GM10266 (cell line): Measurements from ENCODE around the gene PARD3B.

Experiments used
- DNase-seq: peaks from one replicate; pipeline ENCODE4 v3.0.0; 2012; ENCODE audit errors: extremely low spot score
- CTCF ChIP-seq: IDR thresholded peaks from 2 replicates; pipeline ENCODE4 v1.5.1; 2012; ENCODE audit warnings: mild to moderate bottlenecking, low read depth; ENCODE audit not compliant: control insufficient read depth, insufficient read depth; ENCODE audit errors: missing control alignments

PARD3B gene

GRCh38 chr2:205189301-205189700 lies 644.0 kb downstream of the PARD3B start:
- no peak for TF ChIP-seq CTCF
- DNase-seq: no peak

- no peak for TF ChIP-seq CTCF
- no peak for DNase-seq
Measured at GRCh38 chr2:205190528-205190927, 645.3 kb downstream of the PARD3B start.

- no peak for TF ChIP-seq CTCF
Measured at GRCh38 chr2:205193125-205193835, 648.0 kb downstream of the PARD3B start.

GRCh38 chr2:205193836-205194228 lies 648.6 kb downstream of the PARD3B start:
- no peak for TF ChIP-seq CTCF
- no peak for DNase-seq

More at GRCh38 chr2:205193125-205193835, 648.0 kb downstream of the PARD3B start:
- DNase-seq: no peak

- no peak for TF ChIP-seq CTCF
Measured at GRCh38 chr2:205197468-205198139, 652.3 kb downstream of the PARD3B start.

GRCh38 chr2:205198140-205198525 lies 652.9 kb downstream of the PARD3B start:
- TF ChIP-seq CTCF: no peak
- no peak for DNase-seq

More at GRCh38 chr2:205197468-205198139, 652.3 kb downstream of the PARD3B start:
- no peak for DNase-seq
